OCI-LY3 (cell line): ENCODE measurements around the gene COL16A1.

Experiments
- CTCF ChIP-seq: fragments of 200-600, 300-600 bp; sonication (generic); IDR thresholded peaks from 2 replicates; pipeline ENCODE4 v1.5.1; 2014; ENCODE audit warnings: antibody characterized with exemption, low read length, low read depth
- EZH2phosphoT487 ChIP-seq: fragments of 200-600 bp; shearing (Covaris generic); IDR thresholded peaks from 2 replicates; pipeline ENCODE4 v1.6.1; 2018; ENCODE audit warnings: antibody characterized with exemption, mixed run types, low read depth

- TF ChIP-seq CTCF (no peak), EZH2phosphoT487 (no peak)
These were observed 58.6 kb downstream of the COL16A1 start for GRCh38 chr1:31645274-31645568.
